Right renal pelvis (tissue), 4 donors: ENCODE data around the gene NKPD1. TPM values are rescaled to one million over a fixed set of nuclear protein-coding genes. Genes with fewer than 3 reads are reported as not detected.

Experiments
- DNase-seq, 4 donors: peaks; one replicate each; pipeline ENCODE4 v3.0.0-alpha.2; 2013; ENCODE audit warnings: low read depth in 4 of 4, low spot score in 3 of 4, missing footprints in 1 of 4
- polyA plus RNA-seq, 4 donors: library from polyadenylated mRNA; unstranded; fragments of 120-200 nt; gene quantifications; one replicate each; pipeline ENCODE4 v1.2.1, GENCODE V29; 2013; ENCODE audit not compliant: insufficient read length in 4 of 4

The NKPD1 gene
- polyA plus RNA-seq, 4 donors, result 0.10 to 0.25 (median 0.11) TPM

GRCh38 chr19:45173816-45174215 lies 13.0 kb upstream of the NKPD1 start:
- DNase-seq, result no peak

- DNase-seq, result no peak
These were observed 11.9 kb upstream of the NKPD1 start for GRCh38 chr19:45172611-45173208.

- DNase-seq, result no peak
These were observed 11.4 kb upstream of the NKPD1 start for GRCh38 chr19:45172173-45172572.

GRCh38 chr19:45171211-45171623 lies 10.4 kb upstream of the NKPD1 start:
- DNase-seq, result no peak

GRCh38 chr19:45170146-45171106 lies 9.6 kb upstream of the NKPD1 start:
- DNase-seq, result no peak

- no peak for DNase-seq
These were observed 8.8 kb upstream of the NKPD1 start for GRCh38 chr19:45169602-45170001.

GRCh38 chr19:45168767-45169351 lies 8.1 kb upstream of the NKPD1 start:
- DNase-seq, result no peak

GRCh38 chr19:45166723-45167252 lies 6.0 kb upstream of the NKPD1 start:
- no peak for DNase-seq

GRCh38 chr19:45164577-45165335 lies 4.0 kb upstream of the NKPD1 start:
- no peak for DNase-seq

- no peak for DNase-seq
These were observed 3.1 kb upstream of the NKPD1 start for GRCh38 chr19:45163751-45164460.

GRCh38 chr19:45163156-45163555 lies 2.4 kb upstream of the NKPD1 start:
- DNase-seq, result no peak

- DNase-seq, result no peak
These were observed 1.9 kb upstream of the NKPD1 start for GRCh38 chr19:45162608-45163143.

GRCh38 chr19:45161738-45162607 lies 1.2 kb upstream of the NKPD1 start:
- DNase-seq, result no peak

- no peak for DNase-seq
These were observed 834 bp downstream of the NKPD1 start for GRCh38 chr19:45159971-45160324.

GRCh38 chr19:45159210-45159970 lies 1.4 kb downstream of the NKPD1 start:
- DNase-seq, result no peak

- DNase-seq, result no peak
These were observed 2.1 kb downstream of the NKPD1 start for GRCh38 chr19:45158503-45159209.

- DNase-seq, result no peak
These were observed 4.0 kb downstream of the NKPD1 start for GRCh38 chr19:45156751-45157150.
